ENCODE measurements around the gene GRIN2B. TPM values are rescaled to one million over a fixed set of nuclear protein-coding genes. Genes with fewer than 3 reads are reported as not detected.

GRIN2B gene
- total RNA-seq, 2 experiments from 2014 or later = 0.03 TPM; not detected in 1

- Histone ChIP-seq H3K9me3 (ENCODE audit: low read length) (peaks cover 19% of the 10 kb centered on the region; the same call in 1 of the 2 replicates), H3K36me3 (ENCODE audit: insufficient read depth, low read length) (no peaks in the 10 kb centered on the region), H3K79me2 (ENCODE audit: insufficient read depth, low read depth, low read length) (no peaks in the 10 kb centered on the region), H2AFZ (ENCODE audit: low read length) (no peak overlapping the region), H3K9me2 (ENCODE audit: insufficient read depth, low read length) (no peaks in the 10 kb centered on the region), H3K4me3 (ENCODE audit: low read depth, low read length, poor library complexity, severe bottlenecking) (no peak overlapping the region), H3K27ac (ENCODE audit: low read depth, low read length, poor library complexity, severe bottlenecking) (no peak overlapping the region), H4K20me1 (ENCODE audit: insufficient read depth, low read length) (no peaks in the 10 kb centered on the region), H3K4me2 (ENCODE audit: low read length) (no peak overlapping the region), H3K4me1 (ENCODE audit: insufficient read depth, low read length, poor library complexity, severe bottlenecking) (no peaks in the 10 kb centered on the region)
- ChIA-PET CTCF (ENCODE audit: unreplicated experiment) (no interaction called here), POLR2A (interaction anchor here (0.9 to 1.2 kb wide), 2 partner anchors 17 to 34 kb away, joined by 3 read pairs; no protein-coding TSS in a partner anchor)
- TF ChIP-seq, protein P1, sequence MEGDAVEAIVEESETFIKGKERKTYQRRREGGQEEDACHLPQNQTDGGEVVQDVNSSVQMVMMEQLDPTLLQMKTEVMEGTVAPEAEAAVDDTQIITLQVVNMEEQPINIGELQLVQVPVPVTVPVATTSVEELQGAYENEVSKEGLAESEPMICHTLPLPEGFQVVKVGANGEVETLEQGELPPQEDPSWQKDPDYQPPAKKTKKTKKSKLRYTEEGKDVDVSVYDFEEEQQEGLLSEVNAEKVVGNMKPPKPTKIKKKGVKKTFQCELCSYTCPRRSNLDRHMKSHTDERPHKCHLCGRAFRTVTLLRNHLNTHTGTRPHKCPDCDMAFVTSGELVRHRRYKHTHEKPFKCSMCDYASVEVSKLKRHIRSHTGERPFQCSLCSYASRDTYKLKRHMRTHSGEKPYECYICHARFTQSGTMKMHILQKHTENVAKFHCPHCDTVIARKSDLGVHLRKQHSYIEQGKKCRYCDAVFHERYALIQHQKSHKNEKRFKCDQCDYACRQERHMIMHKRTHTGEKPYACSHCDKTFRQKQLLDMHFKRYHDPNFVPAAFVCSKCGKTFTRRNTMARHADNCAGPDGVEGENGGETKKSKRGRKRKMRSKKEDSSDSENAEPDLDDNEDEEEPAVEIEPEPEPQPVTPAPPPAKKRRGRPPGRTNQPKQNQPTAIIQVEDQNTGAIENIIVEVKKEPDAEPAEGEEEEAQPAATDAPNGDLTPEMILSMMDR (conservative IDR thresholded peaks at IDR 0.05; ENCODE audit: low read length) = no peak
- TF ChIP-seq EZH2phosphoT487 (IDR thresholded peaks at IDR 0.05; ENCODE audit: borderline replicate concordance, low read depth, low read length) = no peak
- BruUV-seq (replicated peaks) = no TSS peak
- intact Hi-C loops (cut with micrococcal nuclease; ENCODE audit: unreplicated experiment) = no loop called here
- peak; percentile 14 for DNase-seq (ENCODE audit: low spot score)
These were observed 43.7 kb downstream of the GRIN2B start for GRCh38 chr12:13937735-13938134.

DNA sequence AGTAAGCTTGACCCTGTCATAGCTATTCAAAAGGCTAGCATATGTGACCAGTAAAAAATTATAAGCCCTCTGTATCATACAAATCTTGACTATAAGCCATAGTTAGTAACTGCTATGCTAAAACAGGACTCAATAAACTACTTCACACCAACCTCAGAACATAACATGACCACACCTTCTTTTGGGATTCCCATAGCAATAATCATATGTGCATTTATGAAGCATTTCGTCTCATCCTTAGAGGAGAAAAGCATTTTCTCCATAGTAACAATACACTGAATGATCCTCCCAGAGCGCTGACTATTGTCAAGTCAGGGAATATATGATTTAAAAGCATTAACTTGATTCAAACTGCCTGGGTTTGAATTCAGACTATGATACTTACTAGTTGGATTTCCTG, 46.2 kb downstream of the GRIN2B start:
- Histone ChIP-seq H4K20me1 (ENCODE audit: insufficient read depth, low read length) (no peaks in the 10 kb centered on the region), H2AFZ (ENCODE audit: low read length) (no peak overlapping the region), H3K9me3 (ENCODE audit: low read length) (peaks cover 19% of the 10 kb centered on the region; the same call in 1 of the 2 replicates), H3K79me2 (ENCODE audit: insufficient read depth, low read depth, low read length) (no peaks in the 10 kb centered on the region), H3K9me2 (ENCODE audit: insufficient read depth, low read length) (no peaks in the 10 kb centered on the region), H3K27ac (ENCODE audit: low read depth, low read length, poor library complexity, severe bottlenecking) (no peak overlapping the region), H3K4me1 (ENCODE audit: insufficient read depth, low read length, poor library complexity, severe bottlenecking) (no peaks in the 10 kb centered on the region), H3K4me3 (ENCODE audit: low read depth, low read length, poor library complexity, severe bottlenecking) (no peak overlapping the region), H3K4me2 (ENCODE audit: low read length) (no peak overlapping the region), H3K36me3 (ENCODE audit: insufficient read depth, low read length) (no peaks in the 10 kb centered on the region)
- CTCF ChIA-PET (ENCODE audit: unreplicated experiment) = no interaction called here
- TF ChIP-seq, protein P1 (conservative IDR thresholded peaks at IDR 0.05; ENCODE audit: low read length) = no peak
- no peak for TF ChIP-seq EZH2phosphoT487 (IDR thresholded peaks at IDR 0.05; ENCODE audit: borderline replicate concordance, low read depth, low read length)
- DNase-seq (ENCODE audit: low spot score) = no peak
- intact Hi-C loops (cut with micrococcal nuclease; ENCODE audit: unreplicated experiment) = no loop called here
- POLR2A ChIA-PET = no interaction called here
- no TSS peak for BruUV-seq (replicated peaks)

All from OCI-LY7 (cell line).